Gastrocnemius medialis (tissue), 4 donors: Measurements from ENCODE around the gene EXD3. TPM values are rescaled to one million over a fixed set of nuclear protein-coding genes. Genes with fewer than 3 reads are reported as not detected.
A peak's percentile ranks its signal among the peaks of the same experiment; 100 is the strongest.

Experiments
- ATAC-seq, 2 donors: fragments of 150-250 bp; one replicate each; pipeline ENCODE4 v1.9.1; 2016
- DNase-seq, 2 donors: peaks; one replicate each; pipeline ENCODE4 v3.0.0-alpha.2; 2019
- H3K27ac ChIP-seq, 4 donors: fragments of 200-600 bp; sonication (generic); 1 replicate in 1 of 4; 2 replicates in 3 of 4; pipeline ENCODE4 v1.5.1; 2016 to 2018; ENCODE audit warnings: mild to moderate bottlenecking in 2 of 4, moderate library complexity in 1 of 4
- H3K27me3 ChIP-seq, 3 donors: fragments of 200-600 bp; sonication (generic) in 2 of 3; 1 replicate in 1 of 3; 2 replicates in 2 of 3; pipeline versions ENCODE4 v1.5.1 to v1.6.0; 2016 to 2019; ENCODE audit warnings: mild to moderate bottlenecking in 1 of 3, moderate library complexity in 1 of 3
- H3K36me3 ChIP-seq, 2 donors: fragments of 200-600 bp; sonication (generic) in 1 of 2; one replicate each; pipeline ENCODE4 v1.5.1; 2017 to 2018
- H3K4me1 ChIP-seq, 2 donors: fragments of 200-600 bp; sonication (generic) in 1 of 2; one replicate each; pipeline ENCODE4 v1.5.1; 2016 to 2017; ENCODE audit warnings: mild to moderate bottlenecking in 2 of 2
- H3K4me3 ChIP-seq, 4 donors: fragments of 200-600 bp; sonication (generic) in 3 of 4; 1 replicate in 1 of 4; 2 replicates in 3 of 4; pipeline ENCODE4 v1.5.1; 2016 to 2019; ENCODE audit warnings: mild to moderate bottlenecking in 2 of 4
- H3K9me3 ChIP-seq, 3 donors: fragments of 200-600 bp; sonication (generic) in 2 of 3; 1 replicate in 1 of 3; 2 replicates in 2 of 3; pipeline ENCODE4 v1.5.1; 2016 to 2019
- CTCF ChIP-seq, 5 experiments: fragments of 450-650 bp in 3 of 5; fragments of 200-600 bp in 2 of 5; sonication (generic) in 2 of 5; IDR thresholded peaks in 4 of 5; conservative IDR thresholded peaks in 1 of 5; 1 replicate in 4 of 5; 2 replicates in 1 of 5; pipeline ENCODE4 v1.5.1; 2016 to 2019; ENCODE audit warnings: antibody characterized with exemption in 5 of 5, mild to moderate bottlenecking in 3 of 5, moderate library complexity in 3 of 5
- POLR2A ChIP-seq, 2 donors: fragments of 450-650 bp; IDR thresholded peaks; one replicate each; pipeline ENCODE4 v1.6.1; 2017; ENCODE audit warnings: antibody characterized with exemption in 2 of 2, mild to moderate bottlenecking in 2 of 2, moderate library complexity in 2 of 2
- in situ Hi-C, 4 donors: fragments of 200-750 bp; cut with MboI; loops; one replicate each; pipeline versions ENCODE4 v1.15.0 to v1.8.0; 2017; ENCODE audit warnings: low sequenced_read_pairs in 4 of 4
- intact Hi-C: fragments of 100-400 bp; cut with DNase I; formaldehyde crosslinking; loops from one replicate; pipeline ENCODE4 v1.15.1; 2023; ENCODE audit warnings: low total_unique reads
- total RNA-seq, 4 donors: library from RNA; depleted of rRNA; stranded (reverse); fragments of >200 nt; gene quantifications; one replicate each; pipeline versions ENCODE4 v1.1.0 to v1.2.3, GENCODE V29; 2016

EXD3 gene
- total RNA-seq, 4 donors from 2014 or later: 4.8 to 12.5 (median 6.4) TPM

- intact Hi-C loops: no loop called here
- H3K27ac ChIP-seq: no peak overlapping the region
- TF ChIP-seq CTCF (IDR thresholded peaks at IDR 0.05 in 4 of 5, conservative IDR thresholded peaks at IDR 0.05 in 1 of 5) (no peak), POLR2A (IDR thresholded peaks at IDR 0.05) (no peak)
- H3K4me3 ChIP-seq: no peak overlapping the region
- no peak for DNase-seq
- in situ Hi-C loops: no loop called here
- H3K4me1 ChIP-seq: peaks cover 32 to 33% of the 10 kb centered on the region in 2 donors
- H3K36me3 ChIP-seq: peaks cover 0 to 27% of the 10 kb centered on the region in 2 donors
- ATAC-seq: no peak
- no peaks in the 10 kb centered on the region for H3K9me3 ChIP-seq
- no peaks in the 10 kb centered on the region for H3K27me3 ChIP-seq
Measured at GRCh38 chr9:137270929-137271695, 151.8 kb downstream of the EXD3 start.

- no peaks in the 10 kb centered on the region for H3K27me3 ChIP-seq
- TF ChIP-seq POLR2A (IDR thresholded peaks at IDR 0.05) (peak; percentile 52 to 72), CTCF (IDR thresholded peaks at IDR 0.05 in 4 of 5, conservative IDR thresholded peaks at IDR 0.05 in 1 of 5) (no peak)
- peaks cover 24 to 27% of the 10 kb centered on the region in 2 donors for H3K4me1 ChIP-seq
- H3K27ac ChIP-seq: peak overlapping the region; percentile 88 to 94 (median 92)
- peaks cover 0 to 38% of the 10 kb centered on the region in 2 donors for H3K36me3 ChIP-seq
- H3K4me3 ChIP-seq: peak overlapping the region; percentile 59 to 60 (median 60)
- in situ Hi-C loops (no loop called here), intact Hi-C loops (loop anchor here (2.0 to 5.0 kb wide), 2 partner anchors 29 to 47 kb away; partner anchors contain the start of genes RNF208 and TUBB4B)
- ATAC-seq (peak; percentile 92 to 93), DNase-seq (peak; percentile 67 to 84)
- no peaks in the 10 kb centered on the region for H3K9me3 ChIP-seq
Measured at GRCh38 chr9:137269231-137269772, 153.7 kb downstream of the EXD3 start.

GRCh38 chr9:137268538-137269201, 154.3 kb downstream of the EXD3 start:
- DNase-seq (peak; percentile 28 to 59), ATAC-seq (peak; percentile 62 to 64)
- H3K9me3 ChIP-seq: no peaks in the 10 kb centered on the region
- intact Hi-C loops: loop anchor here (2.0 to 5.0 kb wide), 2 partner anchors 28 to 46 kb away; partner anchors contain the start of genes RNF208 and TUBB4B
- in situ Hi-C loops: no loop called here
- TF ChIP-seq CTCF (IDR thresholded peaks at IDR 0.05 in 4 of 5, conservative IDR thresholded peaks at IDR 0.05 in 1 of 5) (no peak), POLR2A (IDR thresholded peaks at IDR 0.05) (no peak)
- H3K27me3 ChIP-seq: no peaks in the 10 kb centered on the region
- H3K36me3 ChIP-seq: peaks cover 0 to 44% of the 10 kb centered on the region in 2 donors
- H3K4me1 ChIP-seq: peaks cover 24 to 27% of the 10 kb centered on the region in 2 donors
- H3K4me3 ChIP-seq: peak overlapping the region; percentile 59 to 60 (median 60)
- peak overlapping the region; percentile 88 to 94 (median 92) for H3K27ac ChIP-seq

- DNase-seq: no peak
- intact Hi-C loops: loop anchor here (2.0 to 5.0 kb wide), 2 partner anchors 27 to 46 kb away; partner anchors contain the start of genes RNF208 and TUBB4B
- no peaks in the 10 kb centered on the region for H3K9me3 ChIP-seq
- in situ Hi-C loops: no loop called here
- ATAC-seq: no peak
- no peak for TF ChIP-seq CTCF (IDR thresholded peaks at IDR 0.05 in 4 of 5, conservative IDR thresholded peaks at IDR 0.05 in 1 of 5)
- no peak for TF ChIP-seq POLR2A (IDR thresholded peaks at IDR 0.05)
- H3K27me3 ChIP-seq: no peaks in the 10 kb centered on the region
- peaks cover 24 to 27% of the 10 kb centered on the region in 2 donors for H3K4me1 ChIP-seq
- H3K4me3 ChIP-seq: peak overlapping the region; percentile 59 to 60 (median 60)
- peak overlapping the region; percentile 88 to 94 (median 92) for H3K27ac ChIP-seq
- peaks cover 0 to 41% of the 10 kb centered on the region in 2 donors for H3K36me3 ChIP-seq
Measured at GRCh38 chr9:137267933-137268355, 155.0 kb downstream of the EXD3 start.
